Measurements from ENCODE around the gene MSRB2.

DNA sequence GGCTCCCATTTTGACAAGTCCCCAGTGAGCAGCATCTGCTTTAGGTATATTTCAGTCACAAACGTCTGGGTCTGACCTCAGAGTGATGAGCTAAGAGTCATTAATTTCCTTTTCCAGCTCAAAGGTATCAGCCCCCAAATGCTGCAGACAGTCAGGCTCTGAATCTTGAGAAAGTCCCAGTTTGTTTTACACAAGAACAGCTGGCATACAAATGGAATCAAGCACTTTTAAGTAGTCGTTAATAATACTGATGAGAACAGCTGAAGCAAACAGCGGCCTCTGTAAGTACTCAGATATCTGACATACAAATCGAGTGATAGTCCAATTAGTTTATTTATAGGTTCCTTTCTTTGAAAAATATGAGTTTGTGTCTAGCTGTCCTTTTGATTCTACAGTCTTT lies 49.4 kb upstream of the MSRB2 start:
- TF ChIP-seq, protein P1, sequence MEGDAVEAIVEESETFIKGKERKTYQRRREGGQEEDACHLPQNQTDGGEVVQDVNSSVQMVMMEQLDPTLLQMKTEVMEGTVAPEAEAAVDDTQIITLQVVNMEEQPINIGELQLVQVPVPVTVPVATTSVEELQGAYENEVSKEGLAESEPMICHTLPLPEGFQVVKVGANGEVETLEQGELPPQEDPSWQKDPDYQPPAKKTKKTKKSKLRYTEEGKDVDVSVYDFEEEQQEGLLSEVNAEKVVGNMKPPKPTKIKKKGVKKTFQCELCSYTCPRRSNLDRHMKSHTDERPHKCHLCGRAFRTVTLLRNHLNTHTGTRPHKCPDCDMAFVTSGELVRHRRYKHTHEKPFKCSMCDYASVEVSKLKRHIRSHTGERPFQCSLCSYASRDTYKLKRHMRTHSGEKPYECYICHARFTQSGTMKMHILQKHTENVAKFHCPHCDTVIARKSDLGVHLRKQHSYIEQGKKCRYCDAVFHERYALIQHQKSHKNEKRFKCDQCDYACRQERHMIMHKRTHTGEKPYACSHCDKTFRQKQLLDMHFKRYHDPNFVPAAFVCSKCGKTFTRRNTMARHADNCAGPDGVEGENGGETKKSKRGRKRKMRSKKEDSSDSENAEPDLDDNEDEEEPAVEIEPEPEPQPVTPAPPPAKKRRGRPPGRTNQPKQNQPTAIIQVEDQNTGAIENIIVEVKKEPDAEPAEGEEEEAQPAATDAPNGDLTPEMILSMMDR (IDR thresholded peaks at IDR 0.05), result no peak
- no peak for TF ChIP-seq POLR2A (IDR thresholded peaks at IDR 0.05)
- no peak for TF ChIP-seq EP300 (IDR thresholded peaks at IDR 0.05)
